GM21786 (cell line): ENCODE data around the gene C16orf96.

Experiments used
- ATAC-seq: cut with Tn5 transposase; IDR thresholded peaks from one replicate; pipeline ENCODE4 v1.9.1; 2021; ENCODE audit not compliant: unreplicated experiment

Gene C16orf96

GRCh38 chr16:4615384-4616046, 59.4 kb downstream of the C16orf96 start:
- ATAC-seq, result no peak

- peak; percentile 78 for ATAC-seq
Observed at GRCh38 chr16:4616047-4616811, 60.1 kb downstream of the C16orf96 start.

- no peak for ATAC-seq
Observed at GRCh38 chr16:4617880-4618279, 61.7 kb downstream of the C16orf96 start.

- no peak for ATAC-seq
Observed at GRCh38 chr16:4618645-4619418, 62.7 kb downstream of the C16orf96 start.

GRCh38 chr16:4623593-4623992, 67.5 kb downstream of the C16orf96 start:
- ATAC-seq, result no peak

- ATAC-seq, result peak; percentile 68
Observed at GRCh38 chr16:4624015-4624826, 68.1 kb downstream of the C16orf96 start, which contains the start of gene MGRN1. TSS of gene MGRN1 (plus strand) at chr16:4624826. CDS start at chr16:4624961, 135 bp downstream.

- peak; percentile 51 for ATAC-seq
Observed at GRCh38 chr16:4624827-4625559, 68.9 kb downstream of the C16orf96 start.

GRCh38 chr16:4625560-4626159, 69.5 kb downstream of the C16orf96 start:
- no peak for ATAC-seq

- ATAC-seq, result no peak
Observed at GRCh38 chr16:4626396-4626795, 70.3 kb downstream of the C16orf96 start.

- no peak for ATAC-seq
Observed at GRCh38 chr16:4628283-4628682, 72.1 kb downstream of the C16orf96 start.

- no peak for ATAC-seq
Observed at GRCh38 chr16:4631444-4631843, 75.3 kb downstream of the C16orf96 start.

- no peak for ATAC-seq
Observed at GRCh38 chr16:4633910-4634635, 77.9 kb downstream of the C16orf96 start.

GRCh38 chr16:4634768-4635167, 78.6 kb downstream of the C16orf96 start:
- no peak for ATAC-seq

- no peak for ATAC-seq
Observed at GRCh38 chr16:4636196-4636595, 80.1 kb downstream of the C16orf96 start.

GRCh38 chr16:4637501-4638166, 81.5 kb downstream of the C16orf96 start:
- ATAC-seq, result no peak

- ATAC-seq, result no peak
Observed at GRCh38 chr16:4639899-4640509, 83.9 kb downstream of the C16orf96 start.

- no peak for ATAC-seq
Observed at GRCh38 chr16:4640572-4641305, 84.6 kb downstream of the C16orf96 start.
